HepG2 (cell line): ENCODE data around the gene LUZP2. TPM values are rescaled to one million over a fixed set of nuclear protein-coding genes. Genes with fewer than 3 reads are reported as not detected.

ENCODE experiments used
- BHLHE40 ChIP-seq: IDR thresholded peaks from 2 replicates; pipeline ENCODE4 v1.6.1; 2011; ENCODE audit warnings: low read length, improper control_type of control experiment
- BRD4 ChIP-seq: sonication (generic); formaldehyde crosslinking; IDR thresholded peaks from 2 replicates; pipeline ENCODE4 v1.4.0; 2020; ENCODE audit warnings: missing genetic modification reagents
- MAX ChIP-seq: IDR thresholded peaks from 2 replicates; pipeline ENCODE4 v1.6.1; 2012; ENCODE audit warnings: inconsistent platforms
- THAP8 ChIP-seq: sonication (generic); formaldehyde crosslinking; IDR thresholded peaks from 2 replicates; pipeline ENCODE4 v1.5.1; 2020; ENCODE audit warnings: missing genetic modification reagents, mild to moderate bottlenecking, borderline replicate concordance
- ZHX2 ChIP-seq, 2 experiments: sonication (generic) in 1 of 2; formaldehyde crosslinking in 1 of 2; IDR thresholded peaks; 2 replicates each; pipeline versions ENCODE4 v1.6.1 to v1.9.0; 2014 to 2022; ENCODE audit warnings: antibody characterized with exemption in 1 of 2, borderline replicate concordance in 1 of 2, inconsistent platforms in 1 of 2, low read depth in 1 of 2, missing genetic modification reagents in 1 of 2
- ZNF251 ChIP-seq: sonication (generic); formaldehyde crosslinking; IDR thresholded peaks from 2 replicates; pipeline ENCODE4 v1.9.0; 2021; ENCODE audit warnings: mild to moderate bottlenecking, missing genetic modification reagents
- ZNF605 ChIP-seq: sonication (generic); formaldehyde crosslinking; IDR thresholded peaks from 2 replicates; pipeline ENCODE4 v1.8.0; 2022; ENCODE audit warnings: mild to moderate bottlenecking, missing genetic modification reagents
- polyA plus RNA-seq, 8 experiments: library from polyadenylated mRNA; depleted of rRNA in 3 of 8; stranded (reverse) in 7 of 8; unstranded in 1 of 8; fragments of >200 nt; fragmentation: Illumina TruSeq in 4 of 8; extraction: Trizol in 4 of 8; gene quantifications; 2 replicates each; pipeline versions ENCODE4 v1.2.1 to v1.2.3, GENCODE V29; 2011 to 2016; ENCODE audit warnings: low read depth in 4 of 8, missing spikeins in 1 of 8, mixed read lengths in 1 of 8; ENCODE audit not compliant: insufficient read depth in 1 of 8
- total RNA-seq, 5 experiments: library from RNA; depleted of rRNA; stranded (reverse); fragments of >200 nt; fragmentation: Illumina TruSeq; extraction: Trizol; gene quantifications; 2 replicates each; pipeline ENCODE4 v1.2.3, GENCODE V29; 2016; ENCODE audit warnings: low read depth in 1 of 5
- TF ChIP-seq, protein P1 (sequence below): IDR thresholded peaks from 2 replicates; pipeline ENCODE4 v1.6.1; 2016; ENCODE audit warnings: mild to moderate bottlenecking

The LUZP2 gene
- total and polyA plus RNA-seq, 2 of the 13 experiments (the other 11 are each of a cell fraction or from before 2014, with no cell fraction given): not detected

GRCh38 chr11:24514219-24514594, 17.4 kb downstream of the LUZP2 start (continued):
- TF ChIP-seq ZHX2 (IDR thresholded peaks at IDR 0.05; ENCODE audit: low read depth): no peak
- no peak for TF ChIP-seq ZHX2 (CRISPR knock-in tag; IDR thresholded peaks at IDR 0.05; ENCODE audit: borderline replicate concordance)
- no peak for TF ChIP-seq BRD4 (CRISPR knock-in tag)
- no peak for TF ChIP-seq THAP8 (CRISPR knock-in tag)
- TF ChIP-seq, protein P1, sequence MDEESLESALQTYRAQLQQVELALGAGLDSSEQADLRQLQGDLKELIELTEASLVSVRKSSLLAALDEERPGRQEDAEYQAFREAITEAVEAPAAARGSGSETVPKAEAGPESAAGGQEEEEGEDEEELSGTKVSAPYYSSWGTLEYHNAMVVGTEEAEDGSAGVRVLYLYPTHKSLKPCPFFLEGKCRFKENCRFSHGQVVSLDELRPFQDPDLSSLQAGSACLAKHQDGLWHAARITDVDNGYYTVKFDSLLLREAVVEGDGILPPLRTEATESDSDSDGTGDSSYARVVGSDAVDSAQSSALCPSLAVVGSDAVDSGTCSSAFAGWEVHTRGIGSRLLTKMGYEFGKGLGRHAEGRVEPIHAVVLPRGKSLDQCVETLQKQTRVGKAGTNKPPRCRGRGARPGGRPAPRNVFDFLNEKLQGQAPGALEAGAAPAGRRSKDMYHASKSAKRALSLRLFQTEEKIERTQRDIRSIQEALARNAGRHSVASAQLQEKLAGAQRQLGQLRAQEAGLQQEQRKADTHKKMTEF: no peak
- no peak for TF ChIP-seq MAX
- no peak for TF ChIP-seq BHLHE40
- no peak for TF ChIP-seq ZNF605 (CRISPR knock-in tag)
- TF ChIP-seq ZNF251: no peak
